Ishikawa (cell line): ENCODE data around the gene CFAP45.
A peak's percentile ranks its signal among the peaks of the same experiment; 100 is the strongest.

Experiments used
- CEBPB ChIP-seq: IDR thresholded peaks from 2 replicates; pipeline ENCODE4 v1.6.1; 2012
- CREB1 ChIP-seq: IDR thresholded peaks from 2 replicates; pipeline ENCODE4 v1.6.1; 2012; ENCODE audit warnings: low read depth
- EGR1 ChIP-seq: IDR thresholded peaks from 2 replicates; pipeline ENCODE4 v1.6.1; 2012
- EP300 ChIP-seq: IDR thresholded peaks from 2 replicates; pipeline ENCODE4 v1.6.1; 2012; ENCODE audit warnings: borderline replicate concordance
- FOXM1 ChIP-seq: IDR thresholded peaks from 2 replicates; pipeline ENCODE4 v1.6.1; 2012; ENCODE audit warnings: low read depth, borderline replicate concordance
- NFIC ChIP-seq: IDR thresholded peaks from 2 replicates; pipeline ENCODE4 v1.6.1; 2012
- RAD21 ChIP-seq: IDR thresholded peaks from 2 replicates; pipeline ENCODE4 v1.6.1; 2012; ENCODE audit warnings: low read depth
- TAF1 ChIP-seq: IDR thresholded peaks from 2 replicates; pipeline ENCODE4 v1.6.1; 2012; ENCODE audit warnings: low read depth, mild to moderate bottlenecking
- TCF12 ChIP-seq: IDR thresholded peaks from 2 replicates; pipeline ENCODE4 v1.6.1; 2012; ENCODE audit warnings: low read depth
- TEAD4 ChIP-seq: IDR thresholded peaks from 2 replicates; pipeline ENCODE4 v1.6.1; 2012
- YY1 ChIP-seq: IDR thresholded peaks from 2 replicates; pipeline ENCODE4 v1.6.1; 2012; ENCODE audit warnings: low read depth
- ZBTB7A ChIP-seq: IDR thresholded peaks from 2 replicates; pipeline ENCODE4 v1.6.1; 2012; ENCODE audit warnings: low read depth
- TF ChIP-seq, protein P1 (sequence below): IDR thresholded peaks from 2 replicates; pipeline ENCODE4 v1.6.1; 2012; ENCODE audit warnings: low read depth, mild to moderate bottlenecking
- TF ChIP-seq, protein P2 (sequence below): IDR thresholded peaks from 2 replicates; pipeline ENCODE4 v1.6.1; 2012
- TF ChIP-seq, protein P3 (sequence below): IDR thresholded peaks from 2 replicates; pipeline ENCODE4 v1.6.1; 2012

Gene CFAP45

DNA sequence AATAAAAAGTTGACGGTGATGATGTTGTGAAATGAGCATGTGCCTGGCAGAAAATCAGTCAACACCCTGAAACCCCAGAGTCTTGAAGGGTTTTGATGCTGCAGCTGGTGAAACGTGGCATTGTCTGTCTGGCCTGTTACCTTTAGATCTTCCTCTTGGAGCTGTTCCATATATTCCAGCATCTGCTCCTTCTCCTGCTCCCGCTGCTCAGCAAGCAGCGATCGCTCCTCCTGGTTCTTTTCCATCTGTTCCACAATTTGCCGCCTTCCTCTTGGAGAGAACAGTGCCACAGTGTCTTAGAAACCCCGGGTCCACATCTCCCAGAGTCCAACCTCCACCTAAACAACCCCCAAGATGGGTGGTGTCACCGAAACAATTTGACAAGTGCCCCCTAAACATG, 15.7 kb downstream of the CFAP45 start:
- TF ChIP-seq ZBTB7A = no peak
- TF ChIP-seq TAF1 = no peak
- no peak for TF ChIP-seq TCF12
- TF ChIP-seq TEAD4 = no peak
- TF ChIP-seq, protein P1, sequence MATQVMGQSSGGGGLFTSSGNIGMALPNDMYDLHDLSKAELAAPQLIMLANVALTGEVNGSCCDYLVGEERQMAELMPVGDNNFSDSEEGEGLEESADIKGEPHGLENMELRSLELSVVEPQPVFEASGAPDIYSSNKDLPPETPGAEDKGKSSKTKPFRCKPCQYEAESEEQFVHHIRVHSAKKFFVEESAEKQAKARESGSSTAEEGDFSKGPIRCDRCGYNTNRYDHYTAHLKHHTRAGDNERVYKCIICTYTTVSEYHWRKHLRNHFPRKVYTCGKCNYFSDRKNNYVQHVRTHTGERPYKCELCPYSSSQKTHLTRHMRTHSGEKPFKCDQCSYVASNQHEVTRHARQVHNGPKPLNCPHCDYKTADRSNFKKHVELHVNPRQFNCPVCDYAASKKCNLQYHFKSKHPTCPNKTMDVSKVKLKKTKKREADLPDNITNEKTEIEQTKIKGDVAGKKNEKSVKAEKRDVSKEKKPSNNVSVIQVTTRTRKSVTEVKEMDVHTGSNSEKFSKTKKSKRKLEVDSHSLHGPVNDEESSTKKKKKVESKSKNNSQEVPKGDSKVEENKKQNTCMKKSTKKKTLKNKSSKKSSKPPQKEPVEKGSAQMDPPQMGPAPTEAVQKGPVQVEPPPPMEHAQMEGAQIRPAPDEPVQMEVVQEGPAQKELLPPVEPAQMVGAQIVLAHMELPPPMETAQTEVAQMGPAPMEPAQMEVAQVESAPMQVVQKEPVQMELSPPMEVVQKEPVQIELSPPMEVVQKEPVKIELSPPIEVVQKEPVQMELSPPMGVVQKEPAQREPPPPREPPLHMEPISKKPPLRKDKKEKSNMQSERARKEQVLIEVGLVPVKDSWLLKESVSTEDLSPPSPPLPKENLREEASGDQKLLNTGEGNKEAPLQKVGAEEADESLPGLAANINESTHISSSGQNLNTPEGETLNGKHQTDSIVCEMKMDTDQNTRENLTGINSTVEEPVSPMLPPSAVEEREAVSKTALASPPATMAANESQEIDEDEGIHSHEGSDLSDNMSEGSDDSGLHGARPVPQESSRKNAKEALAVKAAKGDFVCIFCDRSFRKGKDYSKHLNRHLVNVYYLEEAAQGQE = no peak

- no peak for TF ChIP-seq FOXM1
These were observed 16.8 kb downstream of the CFAP45 start for GRCh38 chr1:159883134-159883533.

- TF ChIP-seq CREB1 = no peak
- no peak for TF ChIP-seq EGR1
- no peak for TF ChIP-seq TCF12
- no peak for TF ChIP-seq ZBTB7A
- TF ChIP-seq, protein P2, sequence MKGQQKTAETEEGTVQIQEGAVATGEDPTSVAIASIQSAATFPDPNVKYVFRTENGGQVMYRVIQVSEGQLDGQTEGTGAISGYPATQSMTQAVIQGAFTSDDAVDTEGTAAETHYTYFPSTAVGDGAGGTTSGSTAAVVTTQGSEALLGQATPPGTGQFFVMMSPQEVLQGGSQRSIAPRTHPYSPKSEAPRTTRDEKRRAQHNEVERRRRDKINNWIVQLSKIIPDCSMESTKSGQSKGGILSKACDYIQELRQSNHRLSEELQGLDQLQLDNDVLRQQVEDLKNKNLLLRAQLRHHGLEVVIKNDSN = no peak
- TF ChIP-seq NFIC = no peak
- no peak for TF ChIP-seq RAD21
- no peak for TF ChIP-seq CEBPB
- TF ChIP-seq YY1 = no peak
- no peak for TF ChIP-seq TAF1
- no peak for TF ChIP-seq FOXM1
- TF ChIP-seq TEAD4 = no peak
- TF ChIP-seq EP300 = no peak
These were observed 17.5 kb downstream of the CFAP45 start for GRCh38 chr1:159882527-159882862.

- peak; percentile 63; the same call in 1 of the 2 replicates for TF ChIP-seq TCF12
- peak; percentile 98 for TF ChIP-seq NFIC
- TF ChIP-seq RAD21 = no peak; the same call in 1 of the 2 replicates
- TF ChIP-seq, protein P1 = no peak
- TF ChIP-seq, protein P3, sequence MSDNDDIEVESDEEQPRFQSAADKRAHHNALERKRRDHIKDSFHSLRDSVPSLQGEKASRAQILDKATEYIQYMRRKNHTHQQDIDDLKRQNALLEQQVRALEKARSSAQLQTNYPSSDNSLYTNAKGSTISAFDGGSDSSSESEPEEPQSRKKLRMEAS = peak; percentile 71
- no peak for TF ChIP-seq FOXM1
- peak; percentile 42; the same call in 1 of the 2 replicates for TF ChIP-seq TEAD4
- no peak for TF ChIP-seq EP300
These were observed 18.1 kb downstream of the CFAP45 start for GRCh38 chr1:159881622-159882526.

GRCh38 chr1:159880430-159880829, 19.5 kb downstream of the CFAP45 start:
- TF ChIP-seq TAF1 (no peak), CEBPB (no peak), FOXM1 (no peak), RAD21 (no peak), EP300 (no peak), ZBTB7A (no peak)
- TF ChIP-seq, protein P3 = no peak
- TF ChIP-seq, protein P2 = no peak

DNA sequence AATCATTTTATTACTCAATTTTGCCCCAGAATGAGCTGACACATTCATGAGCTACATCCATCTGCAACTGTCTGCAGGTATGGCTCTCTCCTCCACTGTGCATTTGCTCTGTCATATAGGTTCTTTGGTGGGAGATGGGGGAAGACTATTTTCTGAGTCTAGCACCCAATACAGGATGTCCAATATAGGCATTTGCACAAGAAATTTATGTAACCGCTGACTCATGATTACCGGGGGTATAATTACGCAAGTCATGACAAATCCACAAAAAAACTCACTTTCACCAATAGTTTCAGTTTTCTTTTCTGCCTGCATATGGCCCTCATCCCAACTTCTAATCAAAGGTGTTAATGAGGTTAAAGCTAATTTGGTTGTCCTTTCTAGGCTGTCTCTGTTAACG, 20.0 kb downstream of the CFAP45 start:
- TF ChIP-seq CEBPB (peak; percentile 51; the same call in 1 of the 2 replicates), NFIC (no peak), CREB1 (no peak), TEAD4 (no peak), ZBTB7A (no peak)
